GM08714 (cell line): ENCODE data around the gene RGS4.

Source experiments
- H3K4me3 ChIP-seq: fragments of 200-500 bp; sonication (Bioruptor generic); 2 replicates; pipeline ENCODE4 v1.5.1; 2014; ENCODE audit warnings: mild to moderate bottlenecking, low read length, inconsistent platforms
- ZNF274 ChIP-seq: IDR thresholded peaks from 2 replicates; pipeline ENCODE4 v1.6.1; 2012; ENCODE audit warnings: mild to moderate bottlenecking, low read depth, low read length

RGS4 gene

DNA sequence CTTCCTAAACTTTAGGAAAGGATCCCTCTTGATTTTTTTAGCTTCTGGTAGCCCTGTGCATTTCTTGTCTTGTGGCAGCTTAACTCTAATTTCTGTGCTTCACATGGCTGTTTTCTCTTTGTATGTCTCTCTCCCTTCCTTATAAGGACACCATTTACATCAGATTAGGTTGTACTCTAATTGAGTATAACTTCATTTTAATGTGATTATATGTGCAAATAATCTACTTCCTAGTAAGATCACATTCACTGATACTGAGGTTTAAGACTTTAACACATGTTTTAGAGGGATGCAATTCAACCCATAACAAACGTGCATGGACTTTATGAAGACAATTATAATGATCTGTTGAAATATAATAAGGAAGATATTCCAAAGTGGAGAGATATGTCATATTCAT is 46.7 kb downstream of the RGS4 start:
- H3K4me3 ChIP-seq = no peak overlapping the region
- TF ChIP-seq ZNF274 = no peak

DNA sequence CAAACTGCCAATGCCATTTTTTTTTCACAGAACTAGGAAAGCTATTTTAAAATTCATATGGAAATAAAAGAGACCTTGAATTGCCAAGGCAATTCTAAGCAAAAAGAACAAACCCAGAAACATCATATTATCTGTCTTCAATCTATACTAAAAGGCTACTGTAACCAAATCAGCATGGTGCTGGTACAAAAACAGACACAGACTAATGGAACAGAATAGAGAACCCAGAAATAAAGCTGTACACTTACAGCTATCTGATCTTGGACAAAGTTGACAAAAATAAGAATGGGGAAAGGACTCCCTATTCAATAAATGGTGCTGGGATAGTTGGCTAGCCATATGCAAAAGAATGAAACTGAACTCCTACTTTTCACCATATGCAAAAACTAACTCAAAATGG is 50.5 kb downstream of the RGS4 start:
- no peak overlapping the region for H3K4me3 ChIP-seq
- no peak for TF ChIP-seq ZNF274

DNA sequence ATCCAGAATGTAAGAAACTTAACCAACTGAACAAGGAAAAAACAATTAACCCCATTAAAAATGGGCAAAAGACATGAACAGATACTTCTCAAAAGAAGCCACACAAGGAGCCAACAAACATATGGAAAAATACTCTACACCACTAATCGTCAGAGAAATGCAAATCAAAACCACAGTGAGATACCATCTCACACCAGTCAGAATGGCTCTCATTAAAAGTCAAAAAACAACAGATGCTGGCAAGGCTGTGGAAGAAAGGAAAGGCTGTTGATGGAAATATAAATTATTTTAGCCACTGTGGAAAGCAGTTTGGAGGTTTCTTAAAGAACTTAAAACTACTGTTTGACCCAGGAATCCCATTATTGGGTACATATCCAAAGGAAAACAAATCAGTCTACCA is 51.2 kb downstream of the RGS4 start:
- no peak for TF ChIP-seq ZNF274
- no peak overlapping the region for H3K4me3 ChIP-seq

DNA sequence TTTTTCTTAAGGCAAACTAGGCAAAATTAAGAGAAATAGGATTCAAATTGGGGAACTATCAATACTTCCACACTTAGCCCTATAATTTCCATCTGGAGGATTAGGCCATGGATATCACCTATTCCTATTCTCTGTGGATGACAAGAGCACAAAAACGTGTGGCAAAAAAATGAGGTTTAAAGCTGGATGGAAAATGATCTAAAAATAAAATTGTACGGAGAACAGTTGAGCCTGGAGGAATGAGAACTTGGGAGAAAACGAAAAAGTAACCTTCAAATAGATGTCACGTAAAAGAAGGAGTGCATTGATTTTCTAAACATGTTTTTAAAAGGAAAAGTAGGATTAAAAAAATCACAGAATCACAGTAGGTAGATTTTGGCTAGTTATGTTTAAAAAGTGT is 55.7 kb downstream of the RGS4 start:
- H3K4me3 ChIP-seq = no peak overlapping the region
- no peak for TF ChIP-seq ZNF274
